HS-27A (cell line): ENCODE data around the gene CNDP1.

ENCODE experiments used
- DNase-seq: peaks from one replicate; pipeline ENCODE4 v3.0.0-alpha.2; 2012; ENCODE audit warnings: low read depth, missing footprints

The CNDP1 gene

GRCh38 chr18:74507097-74507881 lies 27.0 kb upstream of the CNDP1 start:
- no peak for DNase-seq

- DNase-seq = no peak
These were observed 26.4 kb upstream of the CNDP1 start for GRCh38 chr18:74507927-74508326.

- no peak for DNase-seq
These were observed 25.9 kb upstream of the CNDP1 start for GRCh38 chr18:74508366-74508765.

- DNase-seq = no peak
These were observed 25.5 kb upstream of the CNDP1 start for GRCh38 chr18:74508821-74509225.

GRCh38 chr18:74509856-74510769 lies 24.2 kb upstream of the CNDP1 start:
- no peak for DNase-seq

GRCh38 chr18:74510770-74511095 lies 23.6 kb upstream of the CNDP1 start:
- DNase-seq = no peak

DNA sequence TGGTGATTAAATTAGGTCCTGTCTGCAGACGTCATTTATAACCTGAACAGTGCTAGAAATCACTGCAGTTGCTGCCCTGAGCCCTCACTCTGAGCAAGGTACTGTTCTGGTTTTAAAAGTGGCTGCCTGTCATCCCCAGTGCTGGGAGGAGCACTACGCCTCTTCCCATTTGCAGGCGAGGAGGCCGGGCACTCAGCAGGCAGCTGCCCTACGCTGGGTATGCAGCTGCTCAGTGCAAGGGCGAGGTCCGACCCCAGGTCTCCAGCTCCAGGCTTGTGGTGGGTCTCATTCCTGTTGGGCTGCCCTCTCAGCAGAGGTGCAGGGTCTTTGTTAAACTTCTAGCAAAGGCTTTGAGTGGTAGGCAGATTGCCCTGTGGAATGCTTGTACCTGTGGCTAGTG lies 22.5 kb upstream of the CNDP1 start:
- no peak for DNase-seq

DNA sequence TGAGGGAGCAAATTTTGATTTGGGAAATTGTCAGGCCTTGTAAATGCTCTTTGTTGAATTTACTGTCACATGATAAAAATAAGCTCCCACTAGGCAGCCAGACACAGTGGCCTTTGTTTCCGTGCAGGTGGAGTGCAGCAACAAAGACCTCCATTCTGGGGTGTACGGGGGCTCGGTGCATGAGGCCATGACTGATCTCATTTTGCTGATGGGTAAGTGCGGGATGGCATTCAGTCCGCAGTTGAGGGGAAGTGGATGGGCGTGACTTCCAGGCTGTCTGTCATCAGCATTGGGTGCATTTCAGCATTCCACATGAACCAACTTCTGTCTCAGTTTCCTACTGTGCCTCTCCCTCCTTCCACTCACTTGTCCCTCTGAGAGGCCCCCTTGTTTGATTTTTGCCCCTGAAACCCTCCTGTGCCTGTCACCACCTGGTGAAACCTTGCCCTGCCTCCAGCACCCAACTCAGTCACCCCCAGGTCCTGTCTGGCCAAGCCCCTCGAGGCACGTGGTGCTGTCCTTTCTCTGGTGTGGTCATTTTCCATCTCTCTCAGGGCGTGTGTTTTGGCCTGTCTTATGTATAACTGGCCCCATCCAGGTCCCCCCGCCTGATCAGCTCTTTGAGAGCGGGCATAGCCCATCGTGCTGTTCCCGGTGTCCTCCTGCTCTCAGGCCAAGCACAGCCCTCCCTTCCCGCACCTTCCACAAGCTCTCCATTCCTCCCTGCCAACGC lies 21.8 kb upstream of the CNDP1 start:
- DNase-seq = no peak

DNA sequence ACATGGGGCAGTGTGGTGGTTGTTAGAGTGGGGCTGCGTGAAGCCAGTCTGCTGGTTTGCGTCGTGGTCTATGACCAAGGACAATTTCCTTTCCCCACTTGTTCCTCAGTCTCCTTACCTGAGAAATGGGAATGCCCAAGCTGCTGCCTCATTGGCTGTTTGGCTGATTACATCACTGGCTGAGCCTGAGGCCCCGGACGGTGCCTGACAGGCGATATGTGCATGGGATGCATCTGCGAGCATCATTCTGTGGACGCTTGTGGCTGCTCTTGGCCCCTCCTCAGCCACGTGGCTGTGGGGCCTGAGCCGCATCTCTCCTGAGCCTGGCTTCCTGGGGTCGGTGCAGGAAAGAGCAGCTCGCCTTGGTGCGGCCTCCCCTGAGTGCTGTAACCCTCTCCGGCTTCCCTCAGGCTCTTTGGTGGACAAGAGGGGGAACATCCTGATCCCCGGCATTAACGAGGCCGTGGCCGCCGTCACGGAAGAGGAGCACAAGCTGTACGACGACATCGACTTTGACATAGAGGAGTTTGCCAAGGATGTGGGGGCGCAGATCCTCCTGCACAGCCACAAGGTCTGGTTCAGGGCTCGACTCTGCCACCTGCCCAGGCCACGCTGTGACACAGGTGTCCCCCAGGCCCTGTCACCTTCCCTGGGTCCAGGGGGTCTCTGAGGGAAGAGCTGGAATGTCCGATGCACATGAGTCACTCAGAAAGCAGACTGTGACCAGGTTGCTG lies 21.0 kb upstream of the CNDP1 start:
- DNase-seq = no peak

- no peak for DNase-seq
These were observed 20.5 kb upstream of the CNDP1 start for GRCh38 chr18:74513883-74514205.

GRCh38 chr18:74514860-74515495 lies 19.3 kb upstream of the CNDP1 start:
- no peak for DNase-seq

GRCh38 chr18:74515620-74516231 lies 18.6 kb upstream of the CNDP1 start:
- no peak for DNase-seq

DNA sequence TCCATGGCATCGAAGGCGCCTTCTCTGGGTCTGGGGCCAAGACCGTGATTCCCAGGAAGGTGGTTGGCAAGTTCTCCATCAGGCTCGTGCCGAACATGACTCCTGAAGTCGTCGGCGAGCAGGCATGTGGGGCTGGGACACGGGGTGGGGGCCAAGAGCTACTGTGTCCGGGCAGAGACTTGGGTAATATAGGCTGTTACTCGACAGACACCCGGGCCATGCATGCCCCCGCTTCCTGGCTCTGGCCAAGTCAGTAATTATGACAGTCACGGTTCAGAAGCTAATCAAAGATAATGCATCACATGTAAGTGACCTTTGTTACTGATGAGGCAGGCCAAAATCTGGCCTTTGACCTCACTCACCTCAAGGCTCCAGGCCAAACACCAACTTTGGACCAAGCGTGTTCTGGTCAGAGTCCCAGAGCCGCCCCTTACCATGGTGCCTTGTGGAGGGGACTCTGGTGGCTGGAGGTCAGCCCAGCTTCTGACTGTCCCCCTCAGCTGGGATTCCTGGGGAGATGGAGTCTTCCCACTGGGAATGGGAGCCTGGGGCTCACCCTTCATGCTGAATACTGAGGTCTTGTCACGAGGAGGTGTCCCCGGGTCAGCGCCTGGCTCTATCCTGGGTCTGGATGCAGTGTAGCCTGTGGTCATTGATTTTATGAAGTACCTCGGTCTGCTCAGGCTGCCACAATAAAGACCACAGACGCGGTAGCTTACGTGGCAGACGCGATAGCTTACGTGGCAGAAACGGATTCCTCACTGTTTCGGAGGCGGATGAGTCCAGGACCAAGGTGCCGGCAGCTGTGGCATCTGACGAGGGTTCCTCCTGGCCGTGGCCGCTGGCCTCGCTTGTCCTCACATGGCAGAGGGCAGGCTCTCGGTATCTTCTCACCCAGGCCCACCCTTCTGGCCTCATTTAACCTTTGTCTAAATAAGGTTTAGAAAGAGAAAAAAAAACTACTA lies 17.7 kb upstream of the CNDP1 start:
- no peak for DNase-seq

GRCh38 chr18:74517236-74517630 lies 17.1 kb upstream of the CNDP1 start:
- DNase-seq = no peak

DNA sequence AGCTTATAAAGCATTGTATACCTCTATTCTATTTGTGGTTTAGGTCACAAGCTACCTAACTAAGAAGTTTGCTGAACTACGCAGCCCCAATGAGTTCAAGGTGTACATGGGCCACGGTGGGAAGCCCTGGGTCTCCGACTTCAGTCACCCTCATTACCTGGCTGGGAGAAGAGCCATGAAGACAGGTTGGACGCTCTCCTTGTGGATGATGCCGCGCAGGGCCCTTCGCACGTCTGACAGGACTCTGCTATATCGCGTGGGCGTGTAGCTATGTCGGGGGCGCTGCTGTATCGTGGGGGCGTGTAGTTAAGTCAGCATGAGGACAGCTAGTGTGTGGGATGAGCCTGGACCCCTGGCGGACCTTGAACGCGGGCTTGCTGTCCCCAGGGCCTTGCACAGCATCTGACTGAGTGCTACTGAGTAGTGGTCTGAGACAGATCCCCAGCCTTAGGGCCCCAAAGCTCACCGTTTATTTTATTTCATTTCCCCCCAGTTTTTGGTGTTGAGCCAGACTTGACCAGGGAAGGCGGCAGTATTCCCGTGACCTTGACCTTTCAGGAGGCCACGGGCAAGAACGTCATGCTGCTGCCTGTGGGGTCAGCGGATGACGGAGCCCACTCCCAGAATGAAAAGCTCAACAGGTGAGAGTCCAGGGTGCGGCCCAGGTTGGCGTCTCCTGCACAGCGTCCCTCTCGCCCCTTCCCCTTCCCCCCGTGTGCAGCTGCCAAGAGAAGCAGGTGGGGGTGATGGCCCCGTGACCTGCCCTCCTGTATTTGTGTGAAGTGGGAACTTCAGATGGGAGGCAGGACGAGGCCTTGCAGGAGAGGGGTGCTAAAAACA lies 15.6 kb upstream of the CNDP1 start:
- DNase-seq = no peak

DNA sequence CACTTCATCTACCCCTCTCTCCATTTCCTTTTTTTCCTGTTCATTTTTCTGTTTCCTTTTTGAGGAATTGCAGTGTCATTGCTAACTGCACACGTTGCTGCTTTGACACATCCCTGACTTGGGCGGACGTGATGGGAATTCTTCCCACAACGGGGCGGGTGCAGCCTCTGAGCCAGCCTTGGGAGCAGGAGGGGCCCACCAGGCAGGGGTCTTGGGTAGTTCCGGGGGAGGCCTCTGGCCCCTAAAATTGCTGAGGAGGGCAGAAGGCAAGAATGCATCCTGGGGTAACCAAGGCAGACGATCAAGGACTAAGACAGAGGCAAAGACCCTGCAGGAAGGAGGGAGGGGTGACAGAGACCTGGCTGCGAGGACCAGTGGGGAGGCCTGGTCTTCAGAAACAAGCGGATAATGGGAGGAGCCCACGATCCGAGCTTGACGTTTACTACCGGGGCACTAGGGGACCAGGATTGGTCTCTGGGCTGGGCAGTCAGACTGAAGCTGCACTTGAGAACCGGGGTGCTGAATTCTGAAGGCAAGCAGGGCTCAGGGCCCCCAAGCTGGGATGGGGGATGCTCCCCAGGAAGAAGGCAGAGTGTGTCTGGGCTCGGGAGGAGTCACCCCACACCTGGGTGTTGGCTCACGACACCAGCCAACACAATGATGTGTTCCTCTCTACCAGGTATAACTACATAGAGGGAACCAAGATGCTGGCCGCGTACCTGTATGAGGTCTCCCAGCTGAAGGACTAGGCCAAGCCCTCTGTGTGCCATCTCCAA lies 14.8 kb upstream of the CNDP1 start:
- no peak for DNase-seq

DNA sequence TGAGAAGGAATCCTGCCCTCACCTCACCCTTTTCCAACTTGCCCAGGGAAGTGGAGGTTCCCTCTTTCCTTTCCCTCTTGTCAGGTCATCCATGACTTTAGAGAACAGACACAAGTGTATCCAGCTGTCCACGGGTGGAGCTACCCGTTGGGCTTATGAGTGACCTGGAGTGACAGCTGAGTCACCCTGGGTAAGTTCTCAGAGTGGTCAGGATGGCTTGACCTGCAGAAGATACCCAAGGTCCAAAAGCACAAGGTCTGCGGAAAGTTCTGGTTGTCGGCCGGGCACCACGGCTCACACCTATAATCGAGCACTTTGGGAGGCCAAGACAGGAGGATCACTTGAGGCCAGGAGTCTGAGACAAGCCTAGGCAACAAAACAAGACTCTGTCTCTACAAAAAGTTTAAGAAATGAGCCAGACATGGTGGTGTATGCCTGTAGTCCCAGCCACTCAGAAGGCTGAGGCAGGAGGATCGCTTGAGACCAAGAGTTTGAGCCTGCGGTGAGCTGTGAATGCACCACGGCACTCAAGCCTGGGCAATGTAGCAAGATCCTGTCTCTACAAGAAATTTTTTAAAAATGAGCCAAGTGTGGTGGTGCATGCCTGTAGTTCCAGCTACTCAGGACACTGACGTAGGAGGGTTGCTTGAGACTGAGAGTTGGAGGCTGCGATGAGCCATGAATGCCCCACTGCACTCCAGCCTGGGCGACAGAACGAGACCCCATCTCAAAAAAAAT lies 14.0 kb upstream of the CNDP1 start:
- DNase-seq = no peak
